Keratinocyte (primary cell): ENCODE measurements around the gene CUL3. TPM values are rescaled to one million over a fixed set of nuclear protein-coding genes. Genes with fewer than 3 reads are reported as not detected.

Source experiments
- DNase-seq: peaks from one replicate; pipeline ENCODE4 v3.0.0-alpha.2; 2011; ENCODE audit warnings: low read depth, missing footprints, low spot score
- FAIRE-seq: peaks from 2 replicates; lab custom pipeline; 2011; peaks lifted over from hg19 to GRCh38; lab: Jason Lieb, UNC
- H2AFZ ChIP-seq: 2 replicates; pipeline ENCODE4 v1.6.0; 2012; ENCODE audit warnings: low read length, control low read depth, inconsistent platforms; ENCODE audit not compliant: control insufficient read depth
- H3K27ac ChIP-seq: 2 replicates; pipeline ENCODE4 v1.5.1; 2011; ENCODE audit warnings: low read length; ENCODE audit not compliant: control insufficient read depth, insufficient read depth
- H3K27me3 ChIP-seq: 3 replicates; pipeline ENCODE4 v1.6.0; 2011; ENCODE audit warnings: low read length; ENCODE audit not compliant: control insufficient read depth, insufficient read depth; ENCODE audit errors: extremely low read depth
- H3K36me3 ChIP-seq, 2 experiments: 2 replicates in 1 of 2; 3 replicates in 1 of 2; pipeline ENCODE4 v1.5.1; 2011; ENCODE audit warnings: low read length in 2 of 2, mild to moderate bottlenecking in 1 of 2; ENCODE audit not compliant: control insufficient read depth in 2 of 2, insufficient read depth in 2 of 2; ENCODE audit errors: extremely low read depth in 1 of 2
- H3K4me1 ChIP-seq: 3 replicates; pipeline ENCODE4 v1.5.1; 2011; ENCODE audit warnings: low read length; ENCODE audit not compliant: control insufficient read depth, insufficient read depth; ENCODE audit errors: extremely low read depth
- H3K4me2 ChIP-seq: 3 replicates; pipeline ENCODE4 v1.6.0; 2011; ENCODE audit warnings: low read depth, low read length; ENCODE audit not compliant: control insufficient read depth, insufficient read depth; ENCODE audit errors: extremely low read depth
- H3K4me3 ChIP-seq, 3 experiments: fragments of 200-600 bp in 1 of 3; sonication (generic) in 1 of 3; 2 replicates in 2 of 3; 3 replicates in 1 of 3; pipeline ENCODE4 v1.5.1; 2011 to 2016; ENCODE audit warnings: low read length in 3 of 3, mild to moderate bottlenecking in 3 of 3, control low read depth in 2 of 3, inconsistent platforms in 1 of 3, low read depth in 1 of 3, mixed read lengths in 1 of 3, mixed run types in 1 of 3, moderate library complexity in 1 of 3; ENCODE audit not compliant: control insufficient read depth in 2 of 3, insufficient read depth in 2 of 3; ENCODE audit errors: extremely low read depth in 1 of 3
- H3K79me2 ChIP-seq: 2 replicates; pipeline ENCODE4 v1.6.0; 2012; ENCODE audit warnings: low read length; ENCODE audit not compliant: control insufficient read depth, insufficient read depth
- H3K9ac ChIP-seq: 3 replicates; pipeline ENCODE4 v1.6.0; 2011; ENCODE audit warnings: low read length; ENCODE audit not compliant: control insufficient read depth, insufficient read depth; ENCODE audit errors: extremely low read depth
- H3K9me1 ChIP-seq: 3 replicates; pipeline ENCODE4 v1.6.0; 2011; ENCODE audit warnings: low read length; ENCODE audit not compliant: control insufficient read depth, insufficient read depth; ENCODE audit errors: extremely low read depth
- H3K9me3 ChIP-seq: 2 replicates; pipeline ENCODE4 v1.5.1; 2012; ENCODE audit warnings: low read depth, low read length; ENCODE audit not compliant: control insufficient read depth
- H4K20me1 ChIP-seq: 3 replicates; pipeline ENCODE4 v1.6.0; 2011; ENCODE audit warnings: low read length; ENCODE audit not compliant: control insufficient read depth, insufficient read depth; ENCODE audit errors: extremely low read depth
- CTCF ChIP-seq, 3 experiments: IDR thresholded peaks in 1 of 3; conservative IDR thresholded peaks in 1 of 3; optimal IDR thresholded peaks in 1 of 3; 2 replicates in 2 of 3; 3 replicates in 1 of 3; pipeline versions ENCODE3 to v1.5.1; 2011; ENCODE audit warnings: low read length in 3 of 3, mild to moderate bottlenecking in 3 of 3, moderate library complexity in 2 of 3, control low read depth in 1 of 3, inconsistent platforms in 1 of 3; ENCODE audit not compliant: insufficient read depth in 2 of 3; ENCODE audit errors: extremely low read depth in 1 of 3
- EZH2 ChIP-seq: IDR thresholded peaks from one replicate; pipeline ENCODE4 v1.6.1; 2012; ENCODE audit warnings: inconsistent platforms, mild to moderate bottlenecking, low read length, moderate library complexity
- dilution Hi-C: fragments of 300-500 bp; cut with MboI; formaldehyde crosslinking; loops from one replicate; pipeline ENCODE4 v1.7.0; 2020; ENCODE audit warnings: low sequenced_read_pairs; ENCODE audit not compliant: extremely low pct_ligation_motif_present
- polyA plus RNA-seq, 5 experiments: library from polyadenylated mRNA; depleted of rRNA in 3 of 5; stranded (reverse) in 3 of 5; stranded (forward) in 1 of 5; unstranded in 1 of 5; fragments of >200 nt; gene quantifications; 1 replicate in 1 of 5; 2 replicates in 3 of 5; 3 replicates in 1 of 5; pipeline versions ENCODE4 v1.2.1 to v1.2.3, GENCODE V29; 2011 to 2012; ENCODE audit warnings: missing spikeins in 2 of 5, low read depth in 1 of 5, low replicate concordance in 1 of 5

CUL3 gene
- polyA plus RNA-seq, 1 donor (not counting 4 experiments of a cell fraction or from before 2014, with no cell fraction given) = 71.7 TPM

- H3K36me3 ChIP-seq = peaks cover 0 to 1% of the 10 kb centered on the region in 2 experiments
- no peak for TF ChIP-seq CTCF (optimal IDR thresholded peaks at IDR 0.05 in 1 of 3, IDR thresholded peaks at IDR 0.05 in 1 of 3, conservative IDR thresholded peaks at IDR 0.05 in 1 of 3; ENCODE audit: extremely low read depth in 1 of 3, insufficient read depth in 2 of 3, low read length in 3 of 3)
- no peak for TF ChIP-seq EZH2
Measured at GRCh38 chr2:224552771-224553170, 32.4 kb downstream of the CUL3 start.

GRCh38 chr2:224551693-224552092 is 33.5 kb downstream of the CUL3 start:
- no peaks in the 10 kb centered on the region for H3K27me3 ChIP-seq
- no peak for FAIRE-seq
- no peaks in the 10 kb centered on the region for H3K4me1 ChIP-seq
- H3K9ac ChIP-seq = no peak overlapping the region
- DNase-seq = no peak
- no peak overlapping the region for H3K4me2 ChIP-seq
- H3K9me1 ChIP-seq = no peaks in the 10 kb centered on the region
- peaks cover 0 to 1% of the 10 kb centered on the region in 2 experiments for H3K36me3 ChIP-seq
- no peaks in the 10 kb centered on the region for H4K20me1 ChIP-seq
- no peak overlapping the region for H3K4me3 ChIP-seq
- dilution Hi-C loops = no loop called here
- H3K79me2 ChIP-seq = peaks cover 77% of the 10 kb centered on the region
- no peak overlapping the region for H2AFZ ChIP-seq
- H3K27ac ChIP-seq = no peak overlapping the region
- no peaks in the 10 kb centered on the region for H3K9me3 ChIP-seq
- TF ChIP-seq CTCF (optimal IDR thresholded peaks at IDR 0.05 in 1 of 3, IDR thresholded peaks at IDR 0.05 in 1 of 3, conservative IDR thresholded peaks at IDR 0.05 in 1 of 3; ENCODE audit: extremely low read depth in 1 of 3, insufficient read depth in 2 of 3, low read length in 3 of 3) = no peak
- TF ChIP-seq EZH2 = no peak

More at GRCh38 chr2:224552771-224553170, 32.4 kb downstream of the CUL3 start:
- no peak overlapping the region for H3K4me3 ChIP-seq
- H3K79me2 ChIP-seq = peaks cover 72% of the 10 kb centered on the region
- H3K9me1 ChIP-seq = no peaks in the 10 kb centered on the region
- H3K4me2 ChIP-seq = no peak overlapping the region
- H3K4me1 ChIP-seq = no peaks in the 10 kb centered on the region
- no peaks in the 10 kb centered on the region for H3K27me3 ChIP-seq
- H2AFZ ChIP-seq = no peak overlapping the region
- dilution Hi-C loops = no loop called here
- no peak for FAIRE-seq
- H3K9ac ChIP-seq = no peak overlapping the region
- no peak for DNase-seq
- no peaks in the 10 kb centered on the region for H4K20me1 ChIP-seq
- no peak overlapping the region for H3K27ac ChIP-seq
- H3K9me3 ChIP-seq = no peaks in the 10 kb centered on the region
